K562 (cell line): ENCODE measurements around the gene ARMC2. TPM values are rescaled to one million over a fixed set of nuclear protein-coding genes. Genes with fewer than 3 reads are reported as not detected.

Experiments
- ATAC-seq: fragments of 200-7000 bp; cut with Tn5 transposase; 3 replicates; pipeline ENCODE4 v1.9.1; 2020; ENCODE audit warnings: moderate library complexity
- BruUV-seq: library from RNA; stranded (reverse); fragments of 400-500 nt; replicated peaks from 2 replicates; lab custom pipeline; 2021; lab: Mats Ljungman, UMichigan
- CTCF ChIA-PET: fragments of 300-600 bp; formaldehyde crosslinking; extraction: SDS; loops from one replicate; lab custom pipeline; 2021; ENCODE audit warnings: low intra/inter-chr PET ratio; lab: Yijun Ruan, JAX
- POLR2A ChIA-PET: fragments of 300-600, 350-650 bp; sonication (Branson Sonifier 250); formaldehyde crosslinking; extraction: SDS; loops from one replicate; lab custom pipeline; 2021; ENCODE audit warnings: antibody characterized with exemption, inconsistent platforms; lab: Yijun Ruan, JAX
- DNase-seq, 4 experiments: peaks; one replicate each; pipeline versions ENCODE4 v3.0.0 to v3.0.0-alpha.2; 2011 to 2018; ENCODE audit warnings: low spot score in 3 of 4, mixed read lengths in 3 of 4; ENCODE audit errors: extremely low read depth in 1 of 4
- FAIRE-seq: peaks from 2 replicates; lab custom pipeline; 2011; peaks lifted over from hg19 to GRCh38; lab: Jason Lieb, UNC
- H2AFZ ChIP-seq: 2 replicates; pipeline ENCODE4 v1.6.0; 2011; ENCODE audit warnings: low read depth, low read length, control low read depth, inconsistent platforms
- H3K27ac ChIP-seq: fragments of 200-600 bp; 3 replicates; pipeline ENCODE4 v1.8.0; 2011; ENCODE audit warnings: low read depth, mild to moderate bottlenecking, control low read depth, inconsistent platforms, low read length, moderate library complexity, mixed read lengths; ENCODE audit errors: extremely low read depth
- H3K27me3 ChIP-seq, 2 experiments: fragments of 300-600 bp in 1 of 2; 2 replicates in 1 of 2; 3 replicates in 1 of 2; pipeline versions ENCODE4 v1.6.0 to v1.8.0; 2011; ENCODE audit warnings: inconsistent platforms in 2 of 2, low read length in 2 of 2, mild to moderate bottlenecking in 1 of 2, mixed read lengths in 1 of 2, moderate library complexity in 1 of 2; ENCODE audit not compliant: control insufficient read depth in 2 of 2, insufficient read depth in 2 of 2
- H3K36me3 ChIP-seq: fragments of 300-600 bp; 3 replicates; pipeline ENCODE4 v1.8.0; 2011; ENCODE audit warnings: mild to moderate bottlenecking, low read length, inconsistent platforms; ENCODE audit not compliant: control insufficient read depth, insufficient read depth
- H3K4me1 ChIP-seq, 2 experiments: fragments of 200-600 bp in 1 of 2; replicated peaks in 1 of 2; 2 replicates in 1 of 2; 3 replicates in 1 of 2; pipeline versions ENCODE4 v1.5.1 to v1.8.0; 2011; ENCODE audit warnings: inconsistent platforms in 2 of 2, low read length in 2 of 2, mild to moderate bottlenecking in 1 of 2, mixed read lengths in 1 of 2, moderate library complexity in 1 of 2; ENCODE audit not compliant: control insufficient read depth in 2 of 2, insufficient read depth in 2 of 2
- H3K4me2 ChIP-seq: 2 replicates; pipeline ENCODE4 v1.6.1; 2011; ENCODE audit warnings: low read length, control low read depth, inconsistent platforms, mixed read lengths; ENCODE audit not compliant: insufficient read depth
- H3K4me3 ChIP-seq: fragments of 200-600 bp; sonication (generic), shearing (Covaris generic); 2 replicates; pipeline ENCODE4 v1.5.1; 2016; ENCODE audit warnings: control low read depth, inconsistent platforms
- H3K79me2 ChIP-seq: fragments of 200-600 bp; 3 replicates; pipeline ENCODE4 v1.8.0; 2011; ENCODE audit warnings: low read length, inconsistent platforms; ENCODE audit not compliant: control insufficient read depth, insufficient read depth
- H3K9ac ChIP-seq, 2 experiments: 2 replicates each; pipeline versions ENCODE4 v1.6.0 to v1.6.1; 2011; ENCODE audit warnings: low read depth in 2 of 2, low read length in 2 of 2, control low read depth in 1 of 2, inconsistent platforms in 1 of 2, mild to moderate bottlenecking in 1 of 2, mixed read lengths in 1 of 2; ENCODE audit not compliant: insufficient read depth in 1 of 2
- H3K9me1 ChIP-seq: one replicate; pipeline ENCODE4 v1.6.0; 2011; ENCODE audit warnings: inconsistent platforms, mild to moderate bottlenecking, low read length, moderate library complexity; ENCODE audit not compliant: control insufficient read depth, insufficient read depth
- H3K9me3 ChIP-seq: replicated peaks from 2 replicates; pipeline ENCODE4 v1.5.1; 2011; ENCODE audit warnings: low read depth, low read length, inconsistent platforms; ENCODE audit not compliant: control insufficient read depth, insufficient read depth
- H4K20me1 ChIP-seq: replicated peaks from 2 replicates; pipeline ENCODE4 v1.6.1; 2011; ENCODE audit warnings: low read length, inconsistent platforms, mixed read lengths; ENCODE audit not compliant: control insufficient read depth, insufficient read depth
- BRD9 ChIP-seq: fragments of 450-650 bp; IDR thresholded peaks from 2 replicates; pipeline ENCODE4 v1.6.1; 2018; ENCODE audit warnings: low read depth; ENCODE audit not compliant: partially characterized antibody
- NFRKB ChIP-seq: fragments of 450-650 bp; IDR thresholded peaks from 2 replicates; pipeline ENCODE4 v1.6.1; 2016; ENCODE audit warnings: low read depth
- RAD21 ChIP-seq, 2 experiments: fragments of 250-450 bp in 1 of 2; fragments of 450-650 bp in 1 of 2; sonication (Bioruptor Pico) in 1 of 2; formaldehyde crosslinking in 1 of 2; IDR thresholded peaks in 1 of 2; conservative IDR thresholded peaks in 1 of 2; 2 replicates each; pipeline versions ENCODE4 v1.4.0 to v1.8.0; 2020 to 2022; ENCODE audit warnings: mild to moderate bottlenecking in 2 of 2, moderate library complexity in 1 of 2
- RBFOX2 ChIP-seq: fragments of 200-400 bp; formaldehyde crosslinking; IDR thresholded peaks from 2 replicates; pipeline ENCODE4 v1.6.1; 2017; ENCODE audit warnings: low read depth, mild to moderate bottlenecking, low read length, moderate library complexity
- WGBS: fragments of 100-300 bp; shearing (Covaris generic); methylation state at CpG from one replicate; pipeline ENCODE4 v1.1.6; 2016; ENCODE audit warnings: low coverage, mixed read lengths; ENCODE audit not compliant: insufficient coverage; ENCODE audit errors: missing lambda C conversion rate; 5-methylcytosine and 5-hydroxymethylcytosine counted together
- in situ Hi-C: fragments of 300-500 bp; cut with MboI; formaldehyde crosslinking; loops from 4 replicates; pipeline ENCODE4 v1.15.0; 2018; ENCODE audit warnings: inconsistent platforms, mixed read lengths
- intact Hi-C: fragments of 100-400 bp; cut with micrococcal nuclease; formaldehyde crosslinking; loops from 2 replicates; pipeline ENCODE4 v1.14.2; 2022
- polyA plus RNA-seq, 8 experiments: library from polyadenylated mRNA; depleted of rRNA in 4 of 8; stranded (reverse) in 5 of 8; unstranded in 3 of 8; fragments of >200 nt; fragmentation: Nextera tagmentation in 2 of 8; fragmentation: Illumina TruSeq in 1 of 8; extraction: Ambion mirVana in 2 of 8; extraction: Trizol in 1 of 8; gene quantifications; 2 replicates each; pipeline versions ENCODE4 v1.2.1 to v1.2.3, GENCODE V29; 2011 to 2014; ENCODE audit warnings: inconsistent platforms in 1 of 8, missing spikeins in 1 of 8
- total RNA-seq, 7 experiments: library from RNA; depleted of rRNA in 6 of 7; stranded (reverse); fragments of >200 nt in 6 of 7; fragmentation: Illumina TruSeq in 2 of 7; extraction: Trizol in 2 of 7; gene quantifications; 2 replicates each; pipeline versions ENCODE4 v1.2.1 to v1.2.3, GENCODE V29; 2011 to 2021; ENCODE audit warnings: low replicate concordance in 1 of 7
- TF ChIP-seq, protein P1 (sequence below), 3 experiments: IDR thresholded peaks in 2 of 3; conservative IDR thresholded peaks in 1 of 3; 2 replicates each; pipeline ENCODE4 v1.5.1; 2011 to 2012; ENCODE audit warnings: low read length in 3 of 3, mild to moderate bottlenecking in 3 of 3, control low read depth in 2 of 3, improper control_type of control experiment in 1 of 3, inconsistent platforms in 1 of 3, low read depth in 1 of 3, mixed read lengths in 1 of 3, moderate library complexity in 1 of 3; ENCODE audit not compliant: insufficient read depth in 2 of 3

The ARMC2 gene
- total and polyA plus RNA-seq, 9 of the 15 experiments (the other 6 are each of a cell fraction or from before 2014, with no cell fraction given): 0.14 to 3.0 (median 0.82) TPM

DNA sequence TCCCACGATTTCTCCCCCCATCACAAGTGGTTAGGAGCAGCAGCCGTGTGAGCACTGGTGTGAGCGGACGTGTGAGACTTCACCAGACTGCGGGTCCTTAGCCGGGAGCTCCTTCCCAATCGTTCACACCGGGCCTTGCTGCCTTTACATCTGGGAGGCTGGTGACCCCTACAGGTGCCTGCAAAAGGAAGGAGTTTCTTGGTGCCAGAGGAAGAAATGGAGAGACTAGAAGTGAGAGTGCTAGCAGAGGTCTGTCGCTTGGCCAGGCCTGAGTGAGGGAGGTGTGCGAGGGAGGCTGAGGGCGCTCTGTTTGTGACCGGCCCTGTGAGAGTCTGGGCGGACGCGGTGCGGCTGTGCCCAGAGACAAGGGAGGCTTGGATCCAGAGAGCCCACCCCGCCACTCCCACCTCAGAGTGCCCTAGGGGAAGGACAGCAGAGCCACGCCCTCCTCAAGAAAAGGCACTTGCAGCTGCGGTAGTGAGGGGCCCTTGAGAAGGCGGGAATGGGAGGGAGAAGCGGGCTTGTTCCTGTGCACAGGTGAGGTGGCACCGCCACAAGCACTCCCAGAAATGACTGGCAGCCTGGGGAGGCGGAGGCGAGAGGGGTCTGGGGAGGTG lies 10.0 kb upstream of the ARMC2 start:
- BruUV-seq: no TSS peak
- Histone ChIP-seq H4K20me1 (no peaks in the 10 kb centered on the region), H3K9me1 (no peaks in the 10 kb centered on the region)
- TF ChIP-seq NFRKB (no peak), RBFOX2 (no peak), BRD9 (no peak), RAD21 (CRISPR knock-in tag; conservative IDR thresholded peaks at IDR 0.05 in 1 of 2, IDR thresholded peaks at IDR 0.05 in 1 of 2) (peak; percentile 23 to 66; a peak in 3 of 4 replicates)
- TF ChIP-seq, protein P1, sequence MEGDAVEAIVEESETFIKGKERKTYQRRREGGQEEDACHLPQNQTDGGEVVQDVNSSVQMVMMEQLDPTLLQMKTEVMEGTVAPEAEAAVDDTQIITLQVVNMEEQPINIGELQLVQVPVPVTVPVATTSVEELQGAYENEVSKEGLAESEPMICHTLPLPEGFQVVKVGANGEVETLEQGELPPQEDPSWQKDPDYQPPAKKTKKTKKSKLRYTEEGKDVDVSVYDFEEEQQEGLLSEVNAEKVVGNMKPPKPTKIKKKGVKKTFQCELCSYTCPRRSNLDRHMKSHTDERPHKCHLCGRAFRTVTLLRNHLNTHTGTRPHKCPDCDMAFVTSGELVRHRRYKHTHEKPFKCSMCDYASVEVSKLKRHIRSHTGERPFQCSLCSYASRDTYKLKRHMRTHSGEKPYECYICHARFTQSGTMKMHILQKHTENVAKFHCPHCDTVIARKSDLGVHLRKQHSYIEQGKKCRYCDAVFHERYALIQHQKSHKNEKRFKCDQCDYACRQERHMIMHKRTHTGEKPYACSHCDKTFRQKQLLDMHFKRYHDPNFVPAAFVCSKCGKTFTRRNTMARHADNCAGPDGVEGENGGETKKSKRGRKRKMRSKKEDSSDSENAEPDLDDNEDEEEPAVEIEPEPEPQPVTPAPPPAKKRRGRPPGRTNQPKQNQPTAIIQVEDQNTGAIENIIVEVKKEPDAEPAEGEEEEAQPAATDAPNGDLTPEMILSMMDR (IDR thresholded peaks at IDR 0.05 in 2 of 3, conservative IDR thresholded peaks at IDR 0.05 in 1 of 3; ENCODE audit: insufficient read depth in 2 of 3, low read depth in 1 of 3, low read length in 3 of 3): peak; percentile 29 to 49 (median 35); a peak in 2 of 6 replicates
- TF ChIP-seq, all 486 proteins: peak for 2
- FAIRE-seq (no peak), ATAC-seq (peak; percentile 56), DNase-seq (peak in 1 of 4 experiments; percentile 41)
- ChIA-PET CTCF (interaction anchor here (1.6 kb wide), 1 partner anchor 296 kb away, joined by 9 read pairs; no protein-coding TSS in a partner anchor), POLR2A (interaction anchor here (0.6 kb wide), 1 partner anchor 78 kb away, joined by 3 read pairs; no protein-coding TSS in a partner anchor)
- peaks cover 11 to 31% of the 10 kb centered on the region in 2 experiments; a peak in 3 of 5 replicates for H3K27me3 ChIP-seq
- intact Hi-C loops: loop anchor here (5.0 to 10.0 kb wide), 4 partner anchors 56 to 723 kb away; no protein-coding TSS in a partner anchor
- 0 out of 2 replicates have a peak overlapping the region, but pooled peaks have one; percentile 12 for H3K4me2 ChIP-seq
- in situ Hi-C loops: loop anchor here (5.0 kb wide), 1 partner anchor 296 kb away; no protein-coding TSS in a partner anchor
- 22% methylated on average over 23 of the region's 24 CpGs for WGBS
- H3K4me1 ChIP-seq: peaks cover 0 to 9% of the 10 kb centered on the region in 2 experiments; a peak in 4 of 5 replicates
- no peak overlapping the region for H3K4me3 ChIP-seq
- no peaks in the 10 kb centered on the region for H3K36me3 ChIP-seq
- no peaks in the 10 kb centered on the region for H3K9me3 ChIP-seq
- H3K27ac ChIP-seq: no peak overlapping the region
- H2AFZ ChIP-seq: 0 out of 2 replicates have a peak overlapping the region, but pooled peaks have one; percentile 9
- H3K79me2 ChIP-seq: no peaks in the 10 kb centered on the region
- peak overlapping the region in 1 of 2 experiments; percentile 39; a peak in 1 of 4 replicates for H3K9ac ChIP-seq
